ENCODE results near the gene SAMD7.

The SAMD7 gene

DNA sequence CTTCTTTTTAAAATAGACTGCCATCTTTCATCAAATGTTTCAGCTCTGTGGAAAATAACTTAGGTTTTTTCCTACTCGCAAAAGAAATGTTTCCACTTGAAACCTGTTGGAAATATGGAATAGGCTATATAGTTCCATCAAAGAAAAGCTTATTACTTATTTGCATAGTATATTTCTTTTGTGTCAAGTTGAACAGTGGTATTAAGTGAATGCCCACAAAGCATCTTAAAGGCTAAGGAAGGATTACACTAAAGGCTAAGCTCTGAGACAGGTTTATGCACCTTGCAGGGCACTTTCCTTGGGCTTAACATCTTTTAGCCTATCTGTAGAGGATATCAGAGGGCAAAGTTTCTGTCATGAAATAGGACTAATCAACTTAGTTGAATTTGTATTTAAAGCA lies at the start of gene SAMD7:
Gene SAMD7 (plus strand): TSS at position 301 of the 400 bp plus-strand sequence. CDS start 7,927 bp downstream, outside the sequence.
- DNase-seq: no peak

DNA sequence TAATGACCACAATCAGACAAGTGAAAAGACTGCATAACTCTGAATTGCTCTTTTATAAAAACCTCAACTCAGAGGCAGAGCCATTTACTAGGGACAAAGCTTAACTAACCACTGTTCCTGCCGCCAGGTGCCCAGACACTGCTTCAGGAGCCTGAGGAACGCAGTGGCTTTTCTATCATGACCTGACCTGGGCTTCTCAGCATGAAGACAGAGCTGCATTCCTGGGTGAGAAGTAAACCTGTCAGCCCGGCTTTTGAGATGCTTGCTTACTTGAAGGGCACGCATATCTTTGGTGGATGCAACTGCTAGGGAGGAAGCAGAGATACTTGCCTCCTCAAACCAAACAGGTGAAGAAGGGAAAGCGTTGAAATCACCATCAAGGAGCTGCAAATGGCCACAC lies 49.5 kb upstream of the SAMD7 start:
- DNase-seq: no peak

DNA sequence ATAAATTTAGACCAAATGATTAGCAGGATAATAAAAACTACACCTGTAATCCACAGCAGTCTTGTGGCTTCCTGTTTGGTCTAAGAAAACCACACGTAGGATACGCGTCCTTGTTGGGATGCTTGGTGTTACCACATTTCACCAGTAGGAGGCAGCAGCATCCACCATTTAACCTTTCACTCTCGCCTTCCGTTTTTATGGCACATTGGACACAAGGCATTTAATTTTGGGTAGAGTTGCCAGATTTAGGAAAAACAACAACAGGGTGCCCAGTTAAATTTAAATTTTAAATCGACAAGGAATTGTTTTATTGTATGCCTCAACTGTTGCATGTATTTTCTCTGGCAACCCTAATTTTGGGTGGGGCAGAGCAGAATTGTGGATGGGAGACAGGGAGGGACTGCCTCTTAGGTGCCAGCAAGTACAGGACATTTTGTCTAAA lies 47.9 kb upstream of the SAMD7 start:
- peak; percentile 63 for DNase-seq

DNA sequence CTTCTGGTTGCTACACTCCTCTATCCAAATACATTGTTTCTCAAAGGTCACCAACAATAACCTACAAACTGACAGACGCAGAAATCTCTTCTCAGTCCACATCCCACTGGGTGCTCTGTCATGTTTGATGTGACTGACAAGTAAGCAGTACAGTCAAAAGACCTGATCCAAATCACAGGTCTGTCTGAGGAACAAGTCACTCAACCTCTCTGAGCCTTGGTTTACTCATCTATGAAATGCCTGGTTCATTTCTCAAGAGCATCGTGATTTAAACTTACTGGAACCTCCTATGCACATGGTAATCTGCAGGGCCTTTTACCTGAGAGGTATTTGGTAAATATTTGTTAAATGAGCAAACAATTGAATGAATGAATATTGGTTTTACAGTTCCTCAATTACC lies 47.1 kb upstream of the SAMD7 start:
- DNase-seq: no peak

GRCh38 chr3:169865176-169865767 lies 46.1 kb upstream of the SAMD7 start:
- DNase-seq: peak; percentile 30

- DNase-seq: no peak
Observed at GRCh38 chr3:169867584-169868210, 43.7 kb upstream of the SAMD7 start.

DNA sequence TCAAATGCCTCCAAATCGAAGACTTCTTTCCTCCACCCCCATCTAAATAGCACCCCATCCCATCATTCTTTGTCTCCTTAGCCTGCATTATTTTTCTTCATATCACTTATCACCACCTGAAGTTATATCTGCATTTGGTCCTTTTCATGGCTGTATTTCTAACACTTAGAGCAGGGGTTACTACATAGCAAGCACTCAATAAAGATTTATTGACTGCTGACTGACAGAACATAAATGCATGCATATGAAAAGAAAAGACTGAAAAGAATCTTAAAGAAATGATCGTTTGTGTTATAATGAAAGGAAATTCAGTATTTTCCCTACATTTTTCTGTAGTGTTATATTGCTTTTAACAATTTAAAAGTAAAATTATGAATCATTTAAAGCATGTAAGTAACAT lies 43.0 kb upstream of the SAMD7 start:
- no peak for DNase-seq

DNA sequence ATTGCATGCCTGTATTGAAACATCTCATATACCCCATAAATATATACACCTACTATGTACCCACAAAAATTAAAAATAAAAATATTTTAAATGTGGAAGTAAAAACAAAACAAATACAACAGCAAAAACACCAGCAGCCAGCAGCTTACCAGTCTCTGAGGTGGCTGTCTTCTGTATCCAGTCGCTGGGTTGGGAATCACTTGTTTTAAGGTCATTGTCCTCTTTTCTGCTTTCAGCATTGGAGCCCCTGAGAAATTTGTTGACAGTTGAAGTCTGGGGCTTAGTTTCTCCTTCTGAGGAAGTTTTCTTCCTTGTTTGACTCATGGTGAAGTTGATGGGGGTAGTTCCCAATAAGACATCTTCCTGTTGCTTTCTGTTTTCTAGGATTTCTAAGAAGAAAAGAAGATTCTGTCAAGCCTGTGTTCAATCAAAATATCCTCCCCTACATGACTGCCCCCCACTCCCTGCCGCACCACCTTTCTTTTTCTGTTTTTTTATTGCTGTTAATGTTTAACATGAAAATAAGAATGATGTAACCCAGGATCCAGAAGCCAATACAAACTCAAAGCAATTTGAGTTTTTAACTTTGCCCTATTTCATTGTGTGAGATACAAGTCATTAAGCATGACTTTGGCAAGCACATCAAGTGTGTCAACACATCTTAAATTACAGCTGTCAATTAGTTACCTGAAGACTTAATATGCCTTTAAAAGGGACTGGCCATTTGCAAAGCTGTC lies 41.7 kb upstream of the SAMD7 start, which contains the start of gene LRRC31:
Gene LRRC31 (minus strand): TSS at position 452 of the 737 bp plus-strand sequence. CDS start 128 bp downstream, at position 324.
- DNase-seq: no peak

DNA sequence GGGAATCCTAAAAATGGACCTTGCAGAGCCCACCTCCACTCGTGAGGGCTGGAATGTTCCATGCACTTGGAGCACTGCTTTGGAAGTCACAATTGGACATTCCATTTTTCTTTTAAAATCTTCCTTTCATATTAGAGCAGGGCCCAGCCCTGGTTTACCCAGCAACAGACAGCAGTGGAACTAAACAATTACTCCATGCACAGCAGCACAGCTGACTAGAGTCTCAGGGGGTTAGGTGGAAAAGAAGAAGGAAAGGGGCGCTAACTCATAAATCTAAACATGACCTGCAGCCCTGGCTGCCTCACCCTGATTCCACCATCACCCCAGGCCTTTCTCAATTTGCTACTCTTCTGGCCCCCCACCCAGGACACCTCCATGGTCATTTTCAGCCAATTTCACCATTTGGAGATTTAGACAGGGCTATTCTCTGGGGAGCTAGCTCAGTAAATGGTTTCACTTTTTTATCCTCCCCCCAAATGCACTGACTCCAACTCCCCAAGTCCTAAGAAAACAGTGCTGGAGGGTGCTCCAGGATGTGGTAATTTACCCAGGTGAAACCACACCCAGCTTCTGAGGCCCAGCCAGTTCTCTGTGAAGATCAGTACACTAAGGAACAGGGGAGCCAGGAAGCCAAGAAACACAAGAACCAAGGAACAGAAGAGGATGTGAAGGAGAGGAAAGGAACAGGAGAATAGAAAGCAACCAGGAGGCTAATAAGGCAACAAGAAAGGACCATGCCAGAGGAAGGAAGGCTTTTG lies 40.1 kb upstream of the SAMD7 start:
- DNase-seq: no peak

- DNase-seq: no peak
Observed at GRCh38 chr3:169879013-169879557, 32.3 kb upstream of the SAMD7 start.

- no peak for DNase-seq
Observed at GRCh38 chr3:169879845-169880575, 31.4 kb upstream of the SAMD7 start.

DNA sequence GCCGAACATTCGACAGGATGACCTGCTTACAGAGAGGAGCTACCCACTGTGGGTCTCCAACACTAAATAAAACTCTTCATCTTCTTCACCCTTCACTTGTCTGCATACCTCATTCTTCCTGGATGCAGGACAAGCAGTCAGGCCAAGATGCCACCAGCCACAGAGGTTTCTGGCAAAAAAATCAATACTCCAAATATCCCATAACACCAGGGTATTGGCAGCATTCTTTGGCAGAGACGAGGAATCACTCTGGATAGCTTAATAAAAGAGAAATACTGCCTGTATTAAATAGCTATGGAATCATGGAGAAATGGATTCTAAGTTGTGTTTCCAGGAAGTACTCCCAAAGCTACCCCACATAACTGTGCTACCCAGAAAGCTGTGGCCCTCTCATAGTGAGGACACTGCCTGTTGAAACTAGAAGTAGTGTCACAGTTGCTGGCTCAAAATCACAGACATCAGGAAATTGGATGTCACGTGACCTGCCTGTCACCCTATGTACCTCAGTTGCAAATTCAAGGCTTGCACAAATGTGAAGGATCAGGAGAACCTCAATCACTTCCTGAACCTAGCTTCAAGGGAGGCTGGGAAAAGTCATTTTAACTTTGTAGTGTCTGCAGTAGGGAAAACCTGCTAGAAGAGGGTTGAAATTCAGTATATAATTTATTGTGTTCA lies 30.7 kb upstream of the SAMD7 start:
- no peak for DNase-seq

DNA sequence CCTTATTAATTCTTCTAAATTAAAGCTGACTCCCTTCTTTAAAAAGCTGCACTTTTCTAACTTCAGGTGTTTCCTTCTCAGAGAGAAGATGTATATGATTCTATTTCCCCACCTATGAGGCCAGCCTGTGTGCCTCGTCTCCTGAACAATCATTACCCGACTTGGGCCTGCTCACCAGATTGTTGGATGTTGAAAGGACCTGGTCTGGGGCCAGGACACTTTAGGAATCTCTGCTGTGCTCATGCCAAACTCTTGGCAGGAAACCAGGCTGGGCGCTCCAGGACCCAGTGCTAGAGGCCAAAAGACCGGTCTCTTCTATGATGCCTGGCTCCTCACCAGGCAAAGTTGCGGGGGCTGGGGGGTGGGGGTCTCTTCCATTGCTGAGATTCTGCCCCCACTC lies 24.7 kb upstream of the SAMD7 start:
- no peak for DNase-seq

DNA sequence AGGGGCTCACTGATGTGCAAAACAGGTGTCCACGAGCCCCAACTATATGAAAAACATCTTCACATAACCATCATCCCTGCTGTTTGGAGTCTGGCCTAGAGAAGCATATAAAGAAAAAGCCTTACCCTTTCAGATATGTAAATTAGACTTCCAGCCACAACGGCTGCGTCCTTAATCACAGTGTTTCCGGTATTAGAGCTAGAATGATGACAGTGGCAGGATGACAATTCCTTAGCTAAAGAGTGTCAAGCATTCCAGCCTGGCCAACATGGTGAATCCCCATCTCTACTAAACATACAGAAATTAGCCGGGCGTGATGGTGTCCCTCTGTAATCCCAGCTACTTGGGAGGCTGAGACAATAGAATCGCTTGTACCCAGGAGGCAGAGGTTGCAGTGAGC lies 19.5 kb upstream of the SAMD7 start:
- DNase-seq: no peak

- DNase-seq: no peak
Observed at GRCh38 chr3:169894110-169894509, 17.3 kb upstream of the SAMD7 start.

DNA sequence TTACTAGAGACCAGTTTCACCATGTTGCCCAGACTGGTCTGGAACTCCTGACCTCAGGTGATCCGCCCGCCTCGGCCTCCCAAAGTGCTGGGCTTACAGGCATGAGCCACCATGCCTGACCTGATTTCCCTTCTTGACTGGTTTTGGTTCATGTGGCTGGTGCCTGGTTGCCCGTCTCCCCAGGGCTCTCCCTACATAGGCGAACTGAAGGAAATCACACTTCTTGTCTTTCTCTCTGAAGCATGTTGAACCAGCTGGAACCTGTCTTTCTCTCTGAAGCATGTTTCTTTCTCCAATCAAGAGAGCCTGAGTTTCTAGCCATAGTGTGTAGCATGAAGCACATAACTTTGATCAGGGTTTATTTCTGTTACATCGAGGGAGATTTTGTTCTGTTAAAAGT lies 16.3 kb upstream of the SAMD7 start:
- no peak for DNase-seq

DNA sequence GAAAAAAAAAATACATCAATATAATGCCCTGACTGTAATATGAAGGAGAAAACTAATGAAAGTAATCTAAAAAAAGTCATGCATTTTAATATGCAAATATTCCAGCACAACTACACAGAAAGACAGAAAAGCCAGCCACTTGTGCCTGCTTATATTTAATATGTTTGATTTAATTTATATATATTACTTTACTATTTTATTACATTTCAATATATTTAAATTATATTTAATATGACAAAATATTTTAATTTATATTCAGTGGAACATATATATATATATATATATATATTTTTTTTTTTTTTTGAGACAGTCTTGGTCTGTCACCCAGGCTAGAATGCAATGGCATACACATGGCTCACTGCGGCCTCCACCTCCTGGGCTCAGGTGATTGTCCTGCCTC lies 14.1 kb upstream of the SAMD7 start:
- no peak for DNase-seq

DNA sequence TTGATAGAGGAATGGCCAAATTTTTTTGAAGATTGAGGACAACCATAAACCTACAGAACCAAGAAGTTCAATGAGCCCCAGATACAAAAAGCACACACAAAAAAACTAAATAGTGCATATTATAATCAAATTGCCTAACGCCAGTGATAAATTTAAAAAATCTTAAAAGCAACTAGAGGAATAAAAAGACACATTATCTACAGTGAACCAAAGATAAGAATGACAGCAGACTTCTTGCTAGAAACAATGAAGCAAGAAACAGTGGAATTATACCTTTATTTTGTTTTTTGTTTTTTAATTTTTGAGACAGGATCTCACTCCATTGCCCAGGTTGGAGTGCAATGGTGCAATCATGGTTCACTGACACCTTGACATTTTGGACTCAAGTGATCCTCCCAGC lies 9.9 kb upstream of the SAMD7 start:
- no peak for DNase-seq

DNA sequence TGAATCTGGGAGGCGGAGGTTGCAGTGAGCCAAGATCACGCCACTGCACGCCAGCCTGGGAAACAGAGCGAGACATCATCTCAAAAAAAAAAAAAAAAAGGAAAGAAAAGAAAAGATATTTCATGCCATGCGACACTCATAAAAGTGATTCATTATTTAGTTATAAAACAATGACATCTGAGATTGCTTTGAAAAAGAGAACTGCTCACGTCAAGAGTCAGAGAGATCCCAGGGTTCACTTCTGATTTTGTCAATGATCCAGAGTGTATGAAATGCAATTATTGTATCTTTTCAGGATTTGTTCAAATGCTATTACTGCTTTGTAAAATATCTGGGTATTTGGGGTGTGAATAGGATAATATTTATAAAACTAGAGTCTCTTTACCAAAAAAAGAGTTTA lies 6.0 kb upstream of the SAMD7 start:
- DNase-seq: no peak

DNA sequence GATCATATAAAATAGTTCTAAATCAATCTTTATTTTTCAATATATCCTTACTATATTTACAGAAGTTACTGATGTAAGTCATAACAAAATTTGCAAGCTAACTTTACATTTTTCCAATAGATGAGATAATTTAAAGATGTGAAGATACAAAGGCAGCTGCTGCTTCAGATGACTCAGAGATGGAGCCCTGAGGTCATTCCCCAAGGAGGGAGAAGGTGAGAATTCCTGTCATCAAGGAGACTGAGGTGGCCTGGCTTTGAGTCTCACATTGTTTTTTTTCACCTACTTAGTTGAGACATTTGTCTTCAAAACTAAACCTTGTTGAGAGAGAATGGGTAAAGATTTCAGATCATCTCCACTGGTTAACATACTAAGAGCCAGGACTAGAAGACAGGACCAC lies 3.9 kb upstream of the SAMD7 start:
- no peak for DNase-seq

DNA sequence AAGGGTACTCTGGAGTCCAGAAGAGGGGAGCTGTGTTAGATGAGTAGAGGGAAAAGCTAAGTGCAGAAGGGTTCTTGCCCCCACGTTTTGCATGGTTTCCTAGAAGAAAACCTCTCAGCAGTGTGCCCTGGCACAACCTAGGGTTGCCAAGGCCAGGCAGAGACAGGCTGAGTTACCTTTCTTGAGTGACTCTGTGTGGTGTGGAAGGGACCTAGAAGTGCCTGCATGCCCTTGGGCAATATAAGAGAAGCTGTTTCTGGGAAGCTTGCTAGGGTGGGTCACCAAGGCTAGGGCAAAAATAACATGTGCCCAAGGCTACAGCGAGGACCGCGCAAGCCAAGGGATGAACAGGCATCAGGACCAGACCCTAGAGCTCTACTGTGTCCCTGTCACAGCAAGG lies 3.4 kb upstream of the SAMD7 start:
- DNase-seq: no peak

DNA sequence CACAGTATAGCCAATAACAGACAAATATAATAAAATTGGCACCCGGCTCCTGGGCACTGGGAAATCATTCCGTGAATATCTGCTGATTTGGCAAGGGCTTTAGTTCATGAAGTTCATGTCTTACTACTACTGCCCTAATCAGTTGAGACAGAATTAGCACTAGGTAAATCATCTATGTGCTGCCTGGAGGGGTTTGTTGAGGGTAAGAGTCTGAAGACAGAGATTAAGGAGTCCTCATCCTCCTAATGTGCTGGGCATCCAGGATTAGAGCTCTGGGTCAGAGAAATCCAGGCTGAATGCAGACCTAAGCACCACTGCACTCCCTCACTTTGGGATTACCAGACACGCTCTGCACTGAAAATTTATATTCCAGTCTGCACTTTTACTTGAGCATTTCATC lies 2.0 kb downstream of the SAMD7 start:
- no peak for DNase-seq
